SK-N-MC (cell line): ENCODE data around the gene SOX4.

Source experiments
- EZH2 ChIP-seq: fragments of 200-600 bp; sonication (generic); IDR thresholded peaks from one replicate; pipeline ENCODE4 v1.6.1; 2017; ENCODE audit warnings: antibody characterized with exemption
- FOXP2 ChIP-seq: optimal IDR thresholded peaks from 2 replicates; pipeline ENCODE3; 2011; ENCODE audit warnings: mild to moderate bottlenecking, moderate library complexity; ENCODE audit not compliant: insufficient read depth; ENCODE audit errors: extremely low read length, control extremely low read depth
- POLR2AphosphoS5 ChIP-seq: IDR thresholded peaks from 2 replicates; pipeline ENCODE4 v1.6.1; 2012; ENCODE audit warnings: mild to moderate bottlenecking, low read depth, low read length, borderline replicate concordance

- TF ChIP-seq POLR2AphosphoS5 (no peak), EZH2 (no peak), FOXP2 (no peak)
Observed at GRCh38 chr6:21591446-21591845, 2.1 kb upstream of the SOX4 start.
